Inflammatory macrophage (primary cell): ENCODE measurements around the gene RPL18A.

ENCODE experiments used
- DNase-seq, 2 donors: peaks; one replicate each; pipeline ENCODE4 v3.0.0-alpha.2; 2020 to 2022

Gene RPL18A

GRCh38 chr19:17841810-17842662 is 17.7 kb upstream of the RPL18A start:
- DNase-seq: no peak

- no peak for DNase-seq
Observed at GRCh38 chr19:17842663-17843291, 16.9 kb upstream of the RPL18A start.

GRCh38 chr19:17843292-17843827 is 16.4 kb upstream of the RPL18A start:
- peak in 1 of 2 donors; percentile 30 for DNase-seq

GRCh38 chr19:17843908-17844490 is 15.7 kb upstream of the RPL18A start:
- DNase-seq: no peak

GRCh38 chr19:17846146-17846545 is 13.6 kb upstream of the RPL18A start:
- DNase-seq: no peak

- peak in 1 of 2 donors; percentile 32 for DNase-seq
Observed at GRCh38 chr19:17847538-17848366, 12.0 kb upstream of the RPL18A start, which contains the start of gene JAK3. JAK3 (minus strand) TSS chr19:17847982; CDS start chr19:17844417, 3,565 bp downstream.

GRCh38 chr19:17848595-17849292 is 11.0 kb upstream of the RPL18A start:
- DNase-seq: peak; percentile 20 to 53

- no peak for DNase-seq
Observed at GRCh38 chr19:17854061-17854460, 5.6 kb upstream of the RPL18A start.

- peak; percentile 84 to 85 for DNase-seq
Observed at GRCh38 chr19:17855280-17856152, 4.2 kb upstream of the RPL18A start.

- peak; percentile 24 to 59 for DNase-seq
Observed at GRCh38 chr19:17860331-17860992, 752 bp downstream of the RPL18A start.

GRCh38 chr19:17860993-17861360 is 1.3 kb downstream of the RPL18A start:
- no peak for DNase-seq

GRCh38 chr19:17861542-17862402 is 2.1 kb downstream of the RPL18A start:
- no peak for DNase-seq

GRCh38 chr19:17862711-17863519 is 3.2 kb downstream of the RPL18A start:
- no peak for DNase-seq

- DNase-seq: no peak
Observed at GRCh38 chr19:17863520-17864182, 3.9 kb downstream of the RPL18A start.

GRCh38 chr19:17865364-17866311 is 5.9 kb downstream of the RPL18A start:
- DNase-seq: no peak

- no peak for DNase-seq
Observed at GRCh38 chr19:17866312-17866963, 6.7 kb downstream of the RPL18A start.
